Measurements from ENCODE around the gene NAV2. TPM values are rescaled to one million over a fixed set of nuclear protein-coding genes. Genes with fewer than 3 reads are reported as not detected.
A peak's percentile ranks its signal among the peaks of the same experiment; 100 is the strongest.
"Not testable (repeated sequence)": the region's sequence is repeated elsewhere in the genome, so short reads cannot be mapped to it uniquely, and the experiment has no call there.

NAV2 gene
- total RNA-seq, 1 experiment from 2014 or later, result 63.5 TPM

DNA sequence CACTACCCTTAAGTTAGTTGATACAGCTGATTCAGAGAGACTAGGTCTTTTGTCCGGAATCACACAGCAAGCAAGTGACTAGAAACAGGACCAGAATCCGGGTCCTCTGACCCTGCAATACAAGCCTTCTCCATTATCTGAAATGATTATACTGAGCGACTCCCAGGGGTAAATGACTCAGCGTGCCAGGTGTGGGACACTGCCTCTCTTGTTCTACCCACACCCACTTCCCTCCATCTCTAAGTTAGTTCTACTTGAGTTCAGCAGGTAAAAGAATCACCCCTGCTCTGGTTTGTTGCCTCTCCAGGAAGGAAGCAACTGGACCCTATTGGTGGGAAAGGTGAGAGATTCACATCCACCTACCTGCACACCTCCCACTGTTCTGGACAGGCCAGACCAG, 290.7 kb downstream of the NAV2 start:
- CTCF ChIA-PET, result interaction anchor here (0.6 to 2.3 kb wide), 5 partner anchors 10 to 52 kb away, joined by 3 to 5 read pairs (median 4); no protein-coding TSS in a partner anchor
- Mint-ChIP-seq H3K27me3 (ENCODE audit: insufficient read depth, unreplicated experiment) (no peaks in the 10 kb centered on the region), H3K4me3 (ENCODE audit: unreplicated experiment) (peak overlapping the region; percentile 52), H3K36me3 (ENCODE audit: insufficient read depth, unreplicated experiment) (no peaks in the 10 kb centered on the region), H3K9me3 (ENCODE audit: unreplicated experiment) (no peaks in the 10 kb centered on the region), H3K27ac (ENCODE audit: unreplicated experiment) (peak overlapping the region; percentile 65), H3K4me1 (ENCODE audit: low read depth, unreplicated experiment) (peaks cover 42% of the 10 kb centered on the region)
- Histone ChIP-seq H3K4me3 (ENCODE audit: low read depth, low read length) (no peak overlapping the region), H3K27me3 (replicated peaks; ENCODE audit: control insufficient read depth, insufficient read depth, low read length) (no peaks in the 10 kb centered on the region), H3K4me1 (peaks cover 48% of the 10 kb centered on the region), H3K36me3 (ENCODE audit: control insufficient read depth, insufficient read depth, low read length) (no peaks in the 10 kb centered on the region), H3K9me3 (no peaks in the 10 kb centered on the region)
- TF ChIP-seq CTCF (IDR thresholded peaks at IDR 0.05; ENCODE audit: insufficient read depth in 1 of 2, low read depth in 1 of 2, low read length in 1 of 2, severe bottlenecking in 1 of 2, unreplicated experiment in 1 of 2), result no peak
- POLR2A ChIA-PET, result interaction anchor here (1.6 kb wide), 1 partner anchor 12 kb away, joined by 4 read pairs; no protein-coding TSS in a partner anchor
- no peak for DNase-seq
- intact Hi-C loops (cut with micrococcal nuclease; ENCODE audit: unreplicated experiment), result loop anchor here (1.0 kb wide), 1 partner anchor 10 kb away; no protein-coding TSS in a partner anchor
- TSS peak; percentile 94 for BruUV-seq (replicated peaks)

- H3K4me1 Mint-ChIP-seq (ENCODE audit: low read depth, unreplicated experiment), result peaks cover 40% of the 10 kb centered on the region
- no peaks in the 10 kb centered on the region for H3K9me3 Mint-ChIP-seq (ENCODE audit: unreplicated experiment)
- ChIA-PET POLR2A (no interaction called here), CTCF (no interaction called here)
- BruUV-seq (replicated peaks), result no TSS peak
- H3K4me3 Mint-ChIP-seq (ENCODE audit: unreplicated experiment), result no peak overlapping the region
- H3K36me3 ChIP-seq (ENCODE audit: control insufficient read depth, insufficient read depth, low read length), result no peaks in the 10 kb centered on the region
- no peak overlapping the region for H3K4me3 ChIP-seq (ENCODE audit: low read depth, low read length)
- no peak for DNase-seq
- H3K27me3 Mint-ChIP-seq (ENCODE audit: insufficient read depth, unreplicated experiment), result no peaks in the 10 kb centered on the region
- intact Hi-C loops (cut with micrococcal nuclease; ENCODE audit: unreplicated experiment), result no loop called here
- H3K4me1 ChIP-seq, result peaks cover 48% of the 10 kb centered on the region
- no peaks in the 10 kb centered on the region for H3K27me3 ChIP-seq (replicated peaks; ENCODE audit: control insufficient read depth, insufficient read depth, low read length)
- no peaks in the 10 kb centered on the region for H3K36me3 Mint-ChIP-seq (ENCODE audit: insufficient read depth, unreplicated experiment)
- no peak overlapping the region for H3K27ac Mint-ChIP-seq (ENCODE audit: unreplicated experiment)
- no peaks in the 10 kb centered on the region for H3K9me3 ChIP-seq
- no peak for TF ChIP-seq CTCF (IDR thresholded peaks at IDR 0.05; ENCODE audit: insufficient read depth in 1 of 2, low read depth in 1 of 2, low read length in 1 of 2, severe bottlenecking in 1 of 2, unreplicated experiment in 1 of 2)
These were observed 292.2 kb downstream of the NAV2 start for GRCh38 chr11:20004866-20005265.

GRCh38 chr11:20005747-20006146, 293.1 kb downstream of the NAV2 start:
- Mint-ChIP-seq H3K4me1 (ENCODE audit: low read depth, unreplicated experiment) (peaks cover 31% of the 10 kb centered on the region), H3K9me3 (ENCODE audit: unreplicated experiment) (no peaks in the 10 kb centered on the region), H3K4me3 (ENCODE audit: unreplicated experiment) (no peak overlapping the region), H3K27me3 (ENCODE audit: insufficient read depth, unreplicated experiment) (no peaks in the 10 kb centered on the region), H3K36me3 (ENCODE audit: insufficient read depth, unreplicated experiment) (no peaks in the 10 kb centered on the region), H3K27ac (ENCODE audit: unreplicated experiment) (no peak overlapping the region)
- no peak for TF ChIP-seq CTCF (IDR thresholded peaks at IDR 0.05; ENCODE audit: insufficient read depth in 1 of 2, low read depth in 1 of 2, low read length in 1 of 2, severe bottlenecking in 1 of 2, unreplicated experiment in 1 of 2)
- no peaks in the 10 kb centered on the region for H3K36me3 ChIP-seq (ENCODE audit: control insufficient read depth, insufficient read depth, low read length)
- ChIA-PET CTCF (no interaction called here), POLR2A (no interaction called here)
- no peak for DNase-seq
- peaks cover 41% of the 10 kb centered on the region for H3K4me1 ChIP-seq
- H3K9me3 ChIP-seq, result no peaks in the 10 kb centered on the region
- no peaks in the 10 kb centered on the region for H3K27me3 ChIP-seq (replicated peaks; ENCODE audit: control insufficient read depth, insufficient read depth, low read length)
- no TSS peak for BruUV-seq (replicated peaks)
- intact Hi-C loops (cut with micrococcal nuclease; ENCODE audit: unreplicated experiment), result no loop called here
- no peak overlapping the region for H3K4me3 ChIP-seq (ENCODE audit: low read depth, low read length)

GRCh38 chr11:20006618-20007017, 294.0 kb downstream of the NAV2 start:
- H3K9me3 ChIP-seq; DNase-seq; H3K27ac Mint-ChIP-seq (ENCODE audit: unreplicated experiment); H3K27me3 ChIP-seq (replicated peaks; ENCODE audit: control insufficient read depth, insufficient read depth, low read length); CTCF ChIA-PET; H3K36me3 Mint-ChIP-seq (ENCODE audit: insufficient read depth, unreplicated experiment); H3K27me3 Mint-ChIP-seq (ENCODE audit: insufficient read depth, unreplicated experiment); intact Hi-C loops (cut with micrococcal nuclease; ENCODE audit: unreplicated experiment); H3K4me3 Mint-ChIP-seq (ENCODE audit: unreplicated experiment); H3K4me3 ChIP-seq (ENCODE audit: low read depth, low read length); H3K9me3 Mint-ChIP-seq (ENCODE audit: unreplicated experiment); H3K36me3 ChIP-seq (ENCODE audit: control insufficient read depth, insufficient read depth, low read length); BruUV-seq (replicated peaks); POLR2A ChIA-PET: not testable (repeated sequence)
- H3K4me1 Mint-ChIP-seq (ENCODE audit: low read depth, unreplicated experiment), result peaks cover 24% of the 10 kb centered on the region
- peaks cover 42% of the 10 kb centered on the region for H3K4me1 ChIP-seq
